ENCODE measurements around the gene ZNG1F.
"Not testable (repeated sequence)": the region's sequence is repeated elsewhere in the genome, so short reads cannot be mapped to it uniquely, and the experiment has no call there.

ZNG1F gene

DNA sequence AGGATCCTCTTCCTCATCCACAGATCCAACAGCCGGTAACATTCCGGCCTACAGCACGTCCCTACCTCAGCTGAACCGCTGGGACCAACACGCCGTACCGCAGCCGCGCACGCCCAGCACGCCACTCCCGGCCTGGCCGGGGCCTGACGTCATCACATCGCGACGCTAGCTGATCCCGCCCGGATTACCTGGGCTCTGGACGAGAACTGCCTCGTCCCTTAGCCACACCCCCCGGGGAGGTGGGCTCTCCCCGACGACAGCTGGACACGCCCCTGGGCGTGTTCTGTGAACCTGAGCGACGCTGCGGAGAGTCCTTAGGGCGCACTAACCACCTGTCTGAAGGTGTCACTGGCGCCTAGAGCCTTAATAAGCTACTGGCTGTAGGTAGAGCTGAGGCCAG, at the start of gene ZNG1F:
TSS of gene ZNG1F (minus strand) at position 101 of the 400 bp plus-strand sequence. CDS start at position 42, 59 bp downstream.
- H3K27ac ChIP-seq (ENCODE audit: low read depth in 2 of 2, low read length in 2 of 2); H3K4me3 ChIP-seq (ENCODE audit: low read length in 2 of 2); H3K9ac ChIP-seq (ENCODE audit: low read depth in 1 of 2, low read length in 2 of 2); H3K9me3 ChIP-seq (ENCODE audit: control insufficient read depth in 2 of 2, low read length in 2 of 2); H3K27me3 ChIP-seq (ENCODE audit: control insufficient read depth in 2 of 2, insufficient read depth in 2 of 2, low read length in 2 of 2); H3K4me1 ChIP-seq (ENCODE audit: control insufficient read depth in 2 of 2, insufficient read depth in 2 of 2, low read length in 2 of 2); H3K36me3 ChIP-seq (ENCODE audit: control insufficient read depth in 2 of 2, insufficient read depth in 2 of 2, low read length in 2 of 2): not testable (repeated sequence)

DNA sequence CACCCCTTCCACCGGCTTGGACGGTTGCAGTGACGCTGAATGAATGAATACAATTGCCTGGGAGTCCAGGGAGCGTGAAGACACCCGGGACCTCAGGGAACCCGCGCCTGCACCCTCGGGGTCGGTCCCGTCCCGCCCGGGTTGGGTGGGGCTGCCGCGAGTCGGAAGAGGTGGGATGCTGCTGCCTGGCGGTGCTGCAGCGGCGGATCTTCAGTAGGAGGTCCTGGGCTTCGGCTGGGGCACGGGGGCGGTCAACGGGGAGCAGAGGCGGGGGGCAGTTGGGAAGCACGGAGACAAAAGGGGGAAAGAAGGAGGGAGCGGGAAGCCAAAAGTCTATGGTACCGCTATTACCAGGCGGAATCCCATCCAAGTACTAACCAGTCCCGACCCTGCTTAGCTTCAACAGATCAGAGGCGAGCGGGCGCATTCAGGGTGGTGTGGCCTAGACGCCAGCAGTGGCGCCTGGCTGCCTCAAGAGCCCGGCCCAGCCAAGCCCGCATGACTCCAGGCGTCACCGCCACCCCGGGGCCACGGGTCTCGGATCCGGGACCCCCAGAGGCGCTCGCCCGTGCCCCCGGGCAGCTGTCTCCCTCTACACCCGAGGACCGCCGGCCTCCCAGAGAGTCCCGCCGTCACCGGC, 48.1 kb upstream of the ZNG1F start:
- not testable (repeated sequence) for H3K27me3 ChIP-seq (ENCODE audit: control insufficient read depth in 2 of 2, insufficient read depth in 2 of 2, low read length in 2 of 2); H3K4me1 ChIP-seq (ENCODE audit: control insufficient read depth in 2 of 2, insufficient read depth in 2 of 2, low read length in 2 of 2); H3K9ac ChIP-seq (ENCODE audit: low read depth in 1 of 2, low read length in 2 of 2); H3K4me3 ChIP-seq (ENCODE audit: low read length in 2 of 2); H3K27ac ChIP-seq (ENCODE audit: low read depth in 2 of 2, low read length in 2 of 2); H3K36me3 ChIP-seq (ENCODE audit: control insufficient read depth in 2 of 2, insufficient read depth in 2 of 2, low read length in 2 of 2); H3K9me3 ChIP-seq (ENCODE audit: control insufficient read depth in 2 of 2, low read length in 2 of 2)

GRCh38 chr9:41236486-41237109, 47.5 kb upstream of the ZNG1F start:
- H3K4me1 ChIP-seq (ENCODE audit: control insufficient read depth in 2 of 2, insufficient read depth in 2 of 2, low read length in 2 of 2); H3K9me3 ChIP-seq (ENCODE audit: control insufficient read depth in 2 of 2, low read length in 2 of 2); H3K4me3 ChIP-seq (ENCODE audit: low read length in 2 of 2); H3K9ac ChIP-seq (ENCODE audit: low read depth in 1 of 2, low read length in 2 of 2); H3K27ac ChIP-seq (ENCODE audit: low read depth in 2 of 2, low read length in 2 of 2); H3K27me3 ChIP-seq (ENCODE audit: control insufficient read depth in 2 of 2, insufficient read depth in 2 of 2, low read length in 2 of 2); H3K36me3 ChIP-seq (ENCODE audit: control insufficient read depth in 2 of 2, insufficient read depth in 2 of 2, low read length in 2 of 2): not testable (repeated sequence)

- H3K4me3 ChIP-seq (ENCODE audit: low read length in 2 of 2); H3K9ac ChIP-seq (ENCODE audit: low read depth in 1 of 2, low read length in 2 of 2): not testable (repeated sequence)
Observed at GRCh38 chr9:41234811-41235805, 46.0 kb upstream of the ZNG1F start.

DNA sequence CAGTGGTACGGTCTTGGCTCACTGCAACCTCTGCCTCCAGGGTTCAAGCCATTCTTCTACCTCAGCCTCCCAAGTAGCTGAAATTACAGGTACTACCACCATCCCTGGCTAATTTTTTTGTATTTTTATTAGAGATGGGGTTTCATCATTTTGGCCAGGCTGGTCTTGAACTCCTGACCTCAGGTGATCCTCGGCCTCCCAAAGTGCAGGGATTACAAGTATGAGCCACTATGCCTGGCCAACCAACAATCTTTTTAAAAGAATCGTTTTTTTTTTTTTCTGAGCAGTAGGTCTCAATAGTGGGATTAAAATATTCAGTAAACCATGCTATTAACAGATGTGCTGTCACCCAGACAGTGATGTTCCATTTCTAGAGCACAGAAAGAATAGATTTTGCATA, 45.1 kb upstream of the ZNG1F start:
- H3K27ac ChIP-seq (ENCODE audit: low read depth in 2 of 2, low read length in 2 of 2); H3K36me3 ChIP-seq (ENCODE audit: control insufficient read depth in 2 of 2, insufficient read depth in 2 of 2, low read length in 2 of 2); H3K27me3 ChIP-seq (ENCODE audit: control insufficient read depth in 2 of 2, insufficient read depth in 2 of 2, low read length in 2 of 2); H3K4me3 ChIP-seq (ENCODE audit: low read length in 2 of 2); H3K4me1 ChIP-seq (ENCODE audit: control insufficient read depth in 2 of 2, insufficient read depth in 2 of 2, low read length in 2 of 2); H3K9ac ChIP-seq (ENCODE audit: low read depth in 1 of 2, low read length in 2 of 2); H3K9me3 ChIP-seq (ENCODE audit: control insufficient read depth in 2 of 2, low read length in 2 of 2): not testable (repeated sequence)

More at GRCh38 chr9:41234811-41235805, 46.0 kb upstream of the ZNG1F start:
- not testable (repeated sequence) for H3K4me1 ChIP-seq (ENCODE audit: control insufficient read depth in 2 of 2, insufficient read depth in 2 of 2, low read length in 2 of 2); H3K27me3 ChIP-seq (ENCODE audit: control insufficient read depth in 2 of 2, insufficient read depth in 2 of 2, low read length in 2 of 2); H3K27ac ChIP-seq (ENCODE audit: low read depth in 2 of 2, low read length in 2 of 2); H3K9me3 ChIP-seq (ENCODE audit: control insufficient read depth in 2 of 2, low read length in 2 of 2); H3K36me3 ChIP-seq (ENCODE audit: control insufficient read depth in 2 of 2, insufficient read depth in 2 of 2, low read length in 2 of 2)

DNA sequence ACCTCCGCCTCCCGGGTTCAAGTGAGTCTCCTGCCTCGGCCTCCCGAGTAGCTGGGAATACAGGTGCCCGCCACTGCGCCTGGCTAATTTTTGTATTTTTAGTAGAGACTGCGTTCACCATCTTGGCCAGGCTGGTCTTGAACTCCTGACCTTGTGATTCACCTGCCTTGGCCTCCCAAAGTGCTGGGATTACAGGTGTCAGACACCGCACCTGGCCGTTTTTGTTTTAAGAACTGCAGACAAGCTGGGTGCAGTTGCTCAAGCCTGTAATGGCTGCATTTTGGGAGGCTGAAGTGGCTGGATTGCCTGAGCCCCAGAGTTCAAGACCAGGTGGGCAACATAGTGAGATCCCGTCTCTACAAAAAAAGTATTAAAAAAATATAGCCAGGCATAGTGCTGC, 43.2 kb upstream of the ZNG1F start:
- not testable (repeated sequence) for H3K27me3 ChIP-seq (ENCODE audit: control insufficient read depth in 2 of 2, insufficient read depth in 2 of 2, low read length in 2 of 2); H3K36me3 ChIP-seq (ENCODE audit: control insufficient read depth in 2 of 2, insufficient read depth in 2 of 2, low read length in 2 of 2); H3K4me3 ChIP-seq (ENCODE audit: low read length in 2 of 2); H3K9ac ChIP-seq (ENCODE audit: low read depth in 1 of 2, low read length in 2 of 2); H3K9me3 ChIP-seq (ENCODE audit: control insufficient read depth in 2 of 2, low read length in 2 of 2); H3K4me1 ChIP-seq (ENCODE audit: control insufficient read depth in 2 of 2, insufficient read depth in 2 of 2, low read length in 2 of 2); H3K27ac ChIP-seq (ENCODE audit: low read depth in 2 of 2, low read length in 2 of 2)

- not testable (repeated sequence) for H3K27me3 ChIP-seq (ENCODE audit: control insufficient read depth in 2 of 2, insufficient read depth in 2 of 2, low read length in 2 of 2); H3K9ac ChIP-seq (ENCODE audit: low read depth in 1 of 2, low read length in 2 of 2); H3K36me3 ChIP-seq (ENCODE audit: control insufficient read depth in 2 of 2, insufficient read depth in 2 of 2, low read length in 2 of 2); H3K27ac ChIP-seq (ENCODE audit: low read depth in 2 of 2, low read length in 2 of 2); H3K4me1 ChIP-seq (ENCODE audit: control insufficient read depth in 2 of 2, insufficient read depth in 2 of 2, low read length in 2 of 2); H3K9me3 ChIP-seq (ENCODE audit: control insufficient read depth in 2 of 2, low read length in 2 of 2); H3K4me3 ChIP-seq (ENCODE audit: low read length in 2 of 2)
Observed at GRCh38 chr9:41230418-41230817, 41.3 kb upstream of the ZNG1F start.

DNA sequence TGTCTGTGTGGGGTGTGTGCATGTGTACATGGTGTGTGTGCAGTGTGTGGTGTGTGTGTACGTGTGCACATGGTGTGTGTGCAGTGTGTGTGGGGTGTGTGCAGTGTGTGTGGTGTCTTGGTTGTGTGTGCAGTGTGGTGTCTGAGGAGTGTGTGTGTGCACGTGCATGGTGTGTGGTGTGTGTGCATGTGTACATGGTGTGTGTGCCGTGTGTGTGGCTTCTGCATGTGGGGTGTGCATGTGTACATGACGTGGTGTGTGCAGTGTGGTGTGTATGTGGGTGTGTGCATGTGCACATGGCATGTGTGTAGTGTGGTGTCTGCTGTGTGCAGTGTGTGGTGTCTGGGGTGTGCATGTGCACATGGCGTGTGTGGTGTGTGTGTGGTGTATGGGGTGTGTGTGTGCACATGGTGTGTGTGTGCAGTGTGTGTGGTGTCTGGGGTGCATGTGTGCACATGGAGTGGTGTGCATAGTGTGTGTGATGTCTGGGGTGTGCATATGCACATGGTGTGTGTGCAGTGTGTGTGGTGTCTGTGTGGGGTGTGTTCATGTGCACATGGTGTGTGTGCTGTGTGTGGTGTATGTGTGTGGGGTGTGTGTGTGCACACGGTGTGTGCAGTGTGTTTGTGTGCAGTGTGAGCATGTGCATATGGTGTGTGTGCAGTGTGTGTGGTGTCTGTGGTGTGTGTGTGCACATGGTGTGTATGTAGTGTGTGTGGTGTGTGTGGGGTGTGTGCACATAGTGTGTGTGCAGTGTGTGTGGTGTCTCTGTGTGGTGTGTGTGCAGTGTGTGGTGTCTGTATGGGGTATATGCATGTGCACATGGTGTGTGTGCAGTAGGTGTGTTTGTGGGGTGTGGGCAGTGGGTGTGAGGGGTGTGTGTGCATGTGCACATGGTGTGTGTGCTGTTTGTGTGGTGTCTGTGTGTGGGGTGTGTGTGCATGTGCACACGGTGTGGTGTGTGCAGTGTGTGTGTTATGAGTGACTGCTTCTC, 40.6 kb upstream of the ZNG1F start:
- no peaks in the 10 kb centered on the region for H3K27me3 ChIP-seq (ENCODE audit: control insufficient read depth in 2 of 2, insufficient read depth in 2 of 2, low read length in 2 of 2)
- peaks cover 5 to 6% of the 10 kb centered on the region in 2 donors for H3K9me3 ChIP-seq (ENCODE audit: control insufficient read depth in 2 of 2, low read length in 2 of 2)
- no peak overlapping the region for H3K4me3 ChIP-seq (ENCODE audit: low read length in 2 of 2)
- H3K9ac ChIP-seq (ENCODE audit: low read depth in 1 of 2, low read length in 2 of 2) = no peak overlapping the region
- H3K27ac ChIP-seq (ENCODE audit: low read depth in 2 of 2, low read length in 2 of 2) = no peak overlapping the region
- no peaks in the 10 kb centered on the region for H3K4me1 ChIP-seq (ENCODE audit: control insufficient read depth in 2 of 2, insufficient read depth in 2 of 2, low read length in 2 of 2)
- H3K36me3 ChIP-seq (ENCODE audit: control insufficient read depth in 2 of 2, insufficient read depth in 2 of 2, low read length in 2 of 2) = no peaks in the 10 kb centered on the region

- not testable (repeated sequence) for H3K36me3 ChIP-seq (ENCODE audit: control insufficient read depth in 2 of 2, insufficient read depth in 2 of 2, low read length in 2 of 2); H3K9me3 ChIP-seq (ENCODE audit: control insufficient read depth in 2 of 2, low read length in 2 of 2); H3K4me1 ChIP-seq (ENCODE audit: control insufficient read depth in 2 of 2, insufficient read depth in 2 of 2, low read length in 2 of 2); H3K9ac ChIP-seq (ENCODE audit: low read depth in 1 of 2, low read length in 2 of 2); H3K4me3 ChIP-seq (ENCODE audit: low read length in 2 of 2); H3K27ac ChIP-seq (ENCODE audit: low read depth in 2 of 2, low read length in 2 of 2); H3K27me3 ChIP-seq (ENCODE audit: control insufficient read depth in 2 of 2, insufficient read depth in 2 of 2, low read length in 2 of 2)
Observed at GRCh38 chr9:41219831-41220230, 30.7 kb upstream of the ZNG1F start.

Data from mucosa of rectum (tissue), 2 donors.